GM20000 (cell line): Measurements from ENCODE around the gene TSPEAR.

Experiments used
- DNase-seq: peaks from one replicate; pipeline ENCODE4 v3.0.0; 2012; ENCODE audit warnings: low spot score
- CTCF ChIP-seq: IDR thresholded peaks from 2 replicates; pipeline ENCODE4 v1.5.1; 2012; ENCODE audit warnings: mild to moderate bottlenecking, control low read depth; ENCODE audit errors: extremely low read depth, missing control alignments

The TSPEAR gene

DNA sequence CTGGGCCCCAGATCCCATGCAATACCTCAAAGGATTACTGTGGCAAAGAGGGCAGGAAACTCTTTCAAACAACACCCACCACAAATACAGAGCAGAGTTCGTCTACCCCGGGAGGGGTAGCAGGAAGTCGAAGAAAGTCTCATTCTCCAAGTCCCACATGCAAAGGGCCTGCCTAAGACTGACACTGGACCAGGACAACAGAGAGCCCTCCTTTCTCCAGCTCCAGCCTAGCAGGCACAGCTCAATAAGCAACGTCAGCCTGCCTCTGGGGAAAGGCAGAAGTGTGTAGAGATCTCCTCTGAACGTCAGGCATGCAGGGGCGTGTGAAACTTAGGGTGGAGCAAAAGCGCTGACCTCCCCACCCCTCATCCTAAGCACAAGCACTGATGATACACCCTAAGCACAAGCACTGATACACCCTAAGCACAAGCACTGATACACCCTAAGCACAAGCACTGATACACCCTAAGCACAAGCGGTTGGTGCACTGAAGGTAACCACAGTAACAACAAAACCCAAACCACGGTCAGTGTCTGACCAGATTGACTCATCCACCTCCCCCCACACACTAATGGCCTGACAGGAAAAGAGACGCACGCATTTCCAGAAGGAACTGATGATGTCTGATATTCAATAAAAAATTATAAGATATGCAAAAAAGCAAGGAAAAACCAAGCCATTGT lies 52.3 kb downstream of the TSPEAR start:
- TF ChIP-seq CTCF, result no peak
- no peak for DNase-seq

DNA sequence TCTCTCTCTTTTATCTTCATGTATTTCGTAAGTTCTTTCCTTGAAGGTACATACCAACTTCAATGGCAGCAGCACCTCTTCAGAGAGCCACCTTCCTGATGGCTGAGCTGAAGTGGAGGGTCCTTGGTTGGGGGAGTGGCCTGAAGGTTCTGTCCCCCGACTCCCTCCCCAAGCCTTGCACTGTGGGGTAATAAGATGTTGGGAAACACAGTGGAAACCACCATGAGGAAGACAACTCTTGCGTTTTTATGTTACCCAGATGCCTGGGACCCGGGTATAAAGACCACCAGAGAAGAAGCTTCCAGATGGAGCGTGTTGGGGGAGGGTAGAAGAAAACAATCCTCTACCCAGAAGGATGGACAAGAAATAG lies 52.8 kb downstream of the TSPEAR start:
- no peak for TF ChIP-seq CTCF
- DNase-seq, result no peak

GRCh38 chr21:44657635-44658540 lies 53.5 kb downstream of the TSPEAR start, which contains the start of gene KRTAP12-3:
KRTAP12-3 (plus strand) TSS chr21:44657932; CDS start chr21:44657980, 48 bp downstream.
- no peak for DNase-seq
- TF ChIP-seq CTCF, result no peak

DNA sequence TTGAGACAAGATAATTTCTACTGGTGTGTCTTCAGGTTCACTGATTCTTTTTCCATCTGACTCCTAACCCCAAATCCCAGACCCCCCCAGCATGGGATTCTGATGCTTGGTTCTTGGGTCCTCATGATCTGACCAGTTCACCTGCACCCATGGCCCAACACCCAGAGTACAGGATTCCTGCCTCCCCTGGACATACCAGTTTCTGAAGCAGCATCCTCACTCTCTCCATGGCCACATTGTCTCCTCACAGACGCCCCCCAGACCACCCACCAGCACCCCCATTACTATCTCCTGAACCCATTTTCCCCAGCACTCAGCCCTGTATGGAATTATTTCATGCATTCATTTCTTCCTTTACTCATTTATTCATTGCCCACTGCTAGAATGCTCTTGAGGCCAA lies 54.5 kb downstream of the TSPEAR start:
- no peak for TF ChIP-seq CTCF
- no peak for DNase-seq

GRCh38 chr21:44654576-44655175 lies 56.7 kb downstream of the TSPEAR start, which contains the start of gene KRTAP12-4:
KRTAP12-4 (minus strand) TSS chr21:44654659; CDS start chr21:44654614, 45 bp downstream.
- TF ChIP-seq CTCF, result no peak
- DNase-seq, result no peak

DNA sequence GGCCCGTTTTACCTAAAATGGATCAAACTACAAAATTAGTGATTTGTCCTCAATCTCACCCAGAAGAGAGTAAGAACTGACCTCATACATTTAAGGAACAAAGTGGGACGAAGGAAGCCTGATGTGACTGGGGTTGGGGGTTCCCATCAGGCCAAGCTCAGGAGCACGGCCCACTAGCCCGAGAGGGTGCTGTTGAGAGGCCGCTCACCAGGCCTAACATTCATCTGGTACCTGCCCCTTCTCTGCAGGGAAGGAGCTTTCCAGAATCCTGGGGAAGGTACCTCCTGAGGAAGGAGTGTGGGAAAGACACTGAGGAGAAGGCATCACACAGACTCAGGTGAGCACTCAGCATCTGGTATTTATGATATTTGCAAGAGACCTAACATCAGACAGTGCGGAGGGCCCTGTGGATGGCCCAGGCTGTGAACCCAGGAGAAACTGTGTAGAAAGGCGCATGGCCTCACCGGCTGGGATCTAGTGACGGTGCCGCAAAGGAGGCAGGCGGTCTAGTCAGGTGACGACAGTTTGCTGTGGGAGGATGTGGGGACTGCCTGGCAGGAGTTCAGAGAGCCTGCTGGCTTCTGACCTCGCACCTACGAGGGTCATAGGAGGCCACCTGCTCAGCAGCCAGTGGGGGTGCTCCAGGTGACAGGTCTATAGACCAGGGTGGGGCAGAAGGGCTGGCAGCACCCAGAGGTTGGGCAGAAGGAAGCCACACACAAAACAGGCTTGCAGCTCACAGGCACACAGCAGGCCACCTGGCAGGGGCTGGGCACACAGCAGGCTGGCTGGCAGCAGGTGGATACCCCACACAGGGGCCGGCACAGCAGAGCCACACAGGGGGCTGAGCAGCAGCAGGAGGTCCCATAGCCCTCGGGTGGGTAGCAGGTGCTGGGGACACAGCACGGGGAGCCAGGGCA lies 57.5 kb downstream of the TSPEAR start:
- no peak for DNase-seq
- TF ChIP-seq CTCF, result no peak
